ENCODE data around the gene KIAA0930. TPM values are rescaled to one million over a fixed set of nuclear protein-coding genes. Genes with fewer than 3 reads are reported as not detected.

Gene KIAA0930
- total RNA-seq, 1 donor from 2014 or later: 22.3 TPM

GRCh38 chr22:45240104-45240809, 437 bp downstream of the KIAA0930 start:
- intact Hi-C loops (cut with DNase I): loop anchor here (5.0 kb wide), 1 partner anchor 78 kb away; the partner anchor contains the start of gene NUP50
- ATAC-seq (peak; percentile 24), DNase-seq (ENCODE audit: missing footprints) (peak; percentile 72)

GRCh38 chr22:45239681-45240051, 1.0 kb downstream of the KIAA0930 start:
- intact Hi-C loops (cut with DNase I): loop anchor here (5.0 kb wide), 1 partner anchor 77 kb away; the partner anchor contains the start of gene NUP50
- no peak for DNase-seq (ENCODE audit: missing footprints)
- no peak for ATAC-seq

- DNase-seq (ENCODE audit: missing footprints): no peak
- intact Hi-C loops (cut with DNase I): no loop called here
- ATAC-seq: peak; percentile 24
Measured at GRCh38 chr22:45238957-45239680, 1.6 kb downstream of the KIAA0930 start.

GRCh38 chr22:45238076-45238956, 2.4 kb downstream of the KIAA0930 start:
- intact Hi-C loops (cut with DNase I): no loop called here
- no peak for ATAC-seq
- no peak for DNase-seq (ENCODE audit: missing footprints)

GRCh38 chr22:45237065-45237990, 3.4 kb downstream of the KIAA0930 start:
- intact Hi-C loops (cut with DNase I): no loop called here
- no peak for DNase-seq (ENCODE audit: missing footprints)
- no peak for ATAC-seq

GRCh38 chr22:45235851-45236342, 4.8 kb downstream of the KIAA0930 start:
- DNase-seq (ENCODE audit: missing footprints) (no peak), ATAC-seq (no peak)
- intact Hi-C loops (cut with DNase I): no loop called here

- intact Hi-C loops (cut with DNase I): no loop called here
- DNase-seq (ENCODE audit: missing footprints) (no peak), ATAC-seq (peak; percentile 48)
Measured at GRCh38 chr22:45235101-45235777, 5.5 kb downstream of the KIAA0930 start.

GRCh38 chr22:45233827-45234226, 6.9 kb downstream of the KIAA0930 start:
- ATAC-seq (no peak), DNase-seq (ENCODE audit: missing footprints) (no peak)
- intact Hi-C loops (cut with DNase I): no loop called here

GRCh38 chr22:45233386-45233785, 7.3 kb downstream of the KIAA0930 start:
- ATAC-seq (no peak), DNase-seq (ENCODE audit: missing footprints) (no peak)
- intact Hi-C loops (cut with DNase I): no loop called here

GRCh38 chr22:45231293-45231692, 9.4 kb downstream of the KIAA0930 start:
- ATAC-seq (no peak), DNase-seq (ENCODE audit: missing footprints) (no peak)
- intact Hi-C loops (cut with DNase I): no loop called here

- intact Hi-C loops (cut with DNase I): no loop called here
- ATAC-seq (no peak), DNase-seq (ENCODE audit: missing footprints) (no peak)
Measured at GRCh38 chr22:45230026-45230721, 10.5 kb downstream of the KIAA0930 start.

GRCh38 chr22:45229181-45229580, 11.5 kb downstream of the KIAA0930 start:
- DNase-seq (ENCODE audit: missing footprints): no peak
- no peak for ATAC-seq

GRCh38 chr22:45228401-45228754, 12.3 kb downstream of the KIAA0930 start:
- intact Hi-C loops (cut with DNase I): no loop called here
- ATAC-seq (no peak), DNase-seq (ENCODE audit: missing footprints) (no peak)

More at GRCh38 chr22:45229181-45229580, 11.5 kb downstream of the KIAA0930 start:
- intact Hi-C loops (cut with DNase I): no loop called here

- intact Hi-C loops (cut with DNase I): no loop called here
- no peak for DNase-seq (ENCODE audit: missing footprints)
- ATAC-seq: peak; percentile 49
Measured at GRCh38 chr22:45227645-45228400, 12.9 kb downstream of the KIAA0930 start.

- DNase-seq (ENCODE audit: missing footprints) (no peak), ATAC-seq (no peak)
- intact Hi-C loops (cut with DNase I): no loop called here
Measured at GRCh38 chr22:45226503-45227186, 14.0 kb downstream of the KIAA0930 start.
